Activated T-cell treated with anti-CD3 and anti-CD28 coated beads, Interleukin-2, amount 50 U/mL, for 24 hours (primary cell): ENCODE results near the gene CRABP2.

ENCODE experiments used
- DNase-seq: peaks from one replicate; pipeline ENCODE4 v3.0.0-alpha.2; 2020
- H3K27ac Mint-ChIP-seq: 2 replicates; pipeline ENCODE4 v1.8.0; 2020; ENCODE audit warnings: mild to moderate bottlenecking, mixed read lengths
- H3K27me3 Mint-ChIP-seq: 2 replicates; pipeline ENCODE4 v1.8.0; 2020; ENCODE audit warnings: mixed read lengths
- H3K36me3 Mint-ChIP-seq: 2 replicates; pipeline ENCODE4 v1.8.0; 2020; ENCODE audit warnings: low read depth, mixed read lengths
- H3K4me1 Mint-ChIP-seq: 2 replicates; pipeline ENCODE4 v1.8.0; 2020; ENCODE audit warnings: low read depth, mixed read lengths
- H3K4me3 Mint-ChIP-seq: 2 replicates; pipeline ENCODE4 v1.8.0; 2020; ENCODE audit warnings: mild to moderate bottlenecking, moderate library complexity, mixed read lengths
- H3K9me3 Mint-ChIP-seq: 2 replicates; pipeline ENCODE4 v1.8.0; 2020; ENCODE audit warnings: mixed read lengths

Gene CRABP2

GRCh38 chr1:156656806-156657740 lies 48.3 kb downstream of the CRABP2 start:
- H3K27ac Mint-ChIP-seq, result no peak overlapping the region
- peaks cover 50% of the 10 kb centered on the region for H3K4me1 Mint-ChIP-seq
- DNase-seq, result peak; percentile 86

GRCh38 chr1:156655904-156656516 lies 49.4 kb downstream of the CRABP2 start:
- peaks cover 39% of the 10 kb centered on the region for H3K4me1 Mint-ChIP-seq
- no peaks in the 10 kb centered on the region for H3K9me3 Mint-ChIP-seq
- no peak overlapping the region for H3K4me3 Mint-ChIP-seq
- H3K27me3 Mint-ChIP-seq, result peaks cover 66% of the 10 kb centered on the region
- no peak overlapping the region for H3K27ac Mint-ChIP-seq
- DNase-seq, result no peak
- H3K36me3 Mint-ChIP-seq, result peaks cover 2% of the 10 kb centered on the region

More at GRCh38 chr1:156656806-156657740, 48.3 kb downstream of the CRABP2 start:
- Mint-ChIP-seq H3K36me3 (peaks cover 4% of the 10 kb centered on the region), H3K9me3 (no peaks in the 10 kb centered on the region), H3K4me3 (peak overlapping the region; percentile 70), H3K27me3 (peaks cover 57% of the 10 kb centered on the region)

GRCh38 chr1:156655151-156655903 lies 50.1 kb downstream of the CRABP2 start:
- Mint-ChIP-seq H3K27ac (no peak overlapping the region), H3K4me1 (peaks cover 33% of the 10 kb centered on the region), H3K9me3 (no peaks in the 10 kb centered on the region), H3K27me3 (peaks cover 72% of the 10 kb centered on the region), H3K4me3 (no peak overlapping the region), H3K36me3 (no peaks in the 10 kb centered on the region)
- DNase-seq, result no peak

- Mint-ChIP-seq H3K27me3 (peaks cover 75% of the 10 kb centered on the region), H3K4me1 (peaks cover 27% of the 10 kb centered on the region)
- DNase-seq, result no peak
These were observed 50.7 kb downstream of the CRABP2 start for GRCh38 chr1:156654700-156655099.

GRCh38 chr1:156652992-156653355 lies 52.4 kb downstream of the CRABP2 start:
- no peaks in the 10 kb centered on the region for H3K36me3 Mint-ChIP-seq
- DNase-seq, result no peak
- H3K4me3 Mint-ChIP-seq, result no peak overlapping the region
- H3K9me3 Mint-ChIP-seq, result no peaks in the 10 kb centered on the region
- no peak overlapping the region for H3K27ac Mint-ChIP-seq
- peaks cover 15% of the 10 kb centered on the region for H3K4me1 Mint-ChIP-seq
- H3K27me3 Mint-ChIP-seq, result peaks cover 89% of the 10 kb centered on the region

More at GRCh38 chr1:156654700-156655099, 50.7 kb downstream of the CRABP2 start:
- no peak overlapping the region for H3K4me3 Mint-ChIP-seq
- H3K27ac Mint-ChIP-seq, result no peak overlapping the region
- H3K9me3 Mint-ChIP-seq, result no peaks in the 10 kb centered on the region
- H3K36me3 Mint-ChIP-seq, result no peaks in the 10 kb centered on the region

- DNase-seq, result no peak
- Mint-ChIP-seq H3K27me3 (peaks cover 92% of the 10 kb centered on the region), H3K27ac (no peak overlapping the region), H3K4me3 (no peak overlapping the region), H3K4me1 (peaks cover 10% of the 10 kb centered on the region), H3K9me3 (no peaks in the 10 kb centered on the region), H3K36me3 (no peaks in the 10 kb centered on the region)
These were observed 53.0 kb downstream of the CRABP2 start for GRCh38 chr1:156652131-156652991.
